HG03039 (cell line): Measurements from ENCODE around the gene PIGL.
"Not testable (repeated sequence)": the region's sequence is repeated elsewhere in the genome, so short reads cannot be mapped to it uniquely, and the experiment has no call there.

Experiments
- ATAC-seq: cut with Tn5 transposase; IDR thresholded peaks from one replicate; pipeline ENCODE4 v1.9.1; 2021; ENCODE audit warnings: mild to moderate bottlenecking, moderate library complexity; ENCODE audit not compliant: unreplicated experiment

PIGL gene

GRCh38 chr17:16304830-16305229, 87.8 kb downstream of the PIGL start:
- no peak for ATAC-seq

GRCh38 chr17:16306211-16306610, 89.2 kb downstream of the PIGL start:
- no peak for ATAC-seq

GRCh38 chr17:16312061-16312460, 95.1 kb downstream of the PIGL start:
- not testable (repeated sequence) for ATAC-seq

GRCh38 chr17:16313139-16314090, 96.4 kb downstream of the PIGL start:
- ATAC-seq, result no peak

GRCh38 chr17:16314189-16314588, 97.2 kb downstream of the PIGL start:
- no peak for ATAC-seq

GRCh38 chr17:16314859-16315258, 97.8 kb downstream of the PIGL start:
- no peak for ATAC-seq

GRCh38 chr17:16319969-16320368, 103.0 kb downstream of the PIGL start:
- no peak for ATAC-seq

- no peak for ATAC-seq
These were observed 105.6 kb downstream of the PIGL start for GRCh38 chr17:16322636-16323035.

GRCh38 chr17:16325964-16326363, 109.0 kb downstream of the PIGL start:
- no peak for ATAC-seq

GRCh38 chr17:16327018-16327417, 110.0 kb downstream of the PIGL start:
- no peak for ATAC-seq

GRCh38 chr17:16328997-16329396, 112.0 kb downstream of the PIGL start:
- ATAC-seq, result no peak

- ATAC-seq, result no peak
These were observed 112.7 kb downstream of the PIGL start for GRCh38 chr17:16329519-16330271.

GRCh38 chr17:16338391-16338790, 121.4 kb downstream of the PIGL start:
- ATAC-seq, result no peak

- ATAC-seq, result no peak
These were observed 122.4 kb downstream of the PIGL start for GRCh38 chr17:16339402-16339801.

GRCh38 chr17:16339959-16340358, 122.9 kb downstream of the PIGL start:
- no peak for ATAC-seq

GRCh38 chr17:16342979-16343378, 126.0 kb downstream of the PIGL start:
- ATAC-seq, result no peak

GRCh38 chr17:16343569-16343968, 126.6 kb downstream of the PIGL start:
- no peak for ATAC-seq

- no peak for ATAC-seq
These were observed 128.6 kb downstream of the PIGL start for GRCh38 chr17:16345565-16345964.

- no peak for ATAC-seq
These were observed 129.8 kb downstream of the PIGL start for GRCh38 chr17:16346721-16347271.

- ATAC-seq, result no peak
These were observed 131.6 kb downstream of the PIGL start for GRCh38 chr17:16348586-16348985.

GRCh38 chr17:16349431-16349830, 132.4 kb downstream of the PIGL start:
- no peak for ATAC-seq

- ATAC-seq, result no peak
These were observed 134.8 kb downstream of the PIGL start for GRCh38 chr17:16351831-16352230.
